Natural killer cell (primary cell): ENCODE results near the gene TCHHL1. TPM values are rescaled to one million over a fixed set of nuclear protein-coding genes. Genes with fewer than 3 reads are reported as not detected.

ENCODE experiments used
- ATAC-seq, 3 donors: fragments of 150-1000 bp in 2 of 3; fragments of 200-7000 bp in 1 of 3; cut with Tn5 transposase; 1 replicate in 1 of 3; 2 replicates in 2 of 3; pipeline ENCODE4 v1.10.0; 2021; ENCODE audit warnings: mild to moderate bottlenecking in 2 of 3, moderate library complexity in 2 of 3
- DNase-seq, 2 donors: peaks; one replicate each; pipeline versions ENCODE4 v3.0.0 to v3.0.0-alpha.2; 2013 to 2021; ENCODE audit warnings: mixed read lengths in 1 of 2
- H3K27ac ChIP-seq: one replicate; pipeline ENCODE4 v1.5.1; 2013; ENCODE audit warnings: mild to moderate bottlenecking, low read length
- H3K27me3 ChIP-seq: one replicate; pipeline ENCODE4 v1.6.1; 2013; ENCODE audit warnings: low read length; ENCODE audit not compliant: control insufficient read depth, insufficient read depth
- H3K36me3 ChIP-seq: one replicate; pipeline ENCODE4 v1.6.1; 2013; ENCODE audit warnings: low read length; ENCODE audit not compliant: control insufficient read depth, insufficient read depth
- H3K4me1 ChIP-seq: one replicate; pipeline ENCODE4 v1.6.1; 2013; ENCODE audit warnings: low read length; ENCODE audit not compliant: control insufficient read depth, insufficient read depth
- H3K4me3 ChIP-seq: one replicate; pipeline ENCODE4 v1.5.1; 2013; ENCODE audit warnings: low read length
- H3K9me3 ChIP-seq: one replicate; pipeline ENCODE4 v1.6.1; 2013; ENCODE audit warnings: low read length; ENCODE audit not compliant: control insufficient read depth, insufficient read depth
- H3K27ac Mint-ChIP-seq, 2 donors: one replicate each; pipeline ENCODE4 v1.8.0; 2022; ENCODE audit warnings: mild to moderate bottlenecking in 2 of 2, mixed read lengths in 2 of 2, moderate library complexity in 1 of 2
- H3K27me3 Mint-ChIP-seq, 2 donors: one replicate each; pipeline ENCODE4 v1.8.0; 2022; ENCODE audit warnings: low read depth in 2 of 2, mixed read lengths in 2 of 2
- H3K36me3 Mint-ChIP-seq: one replicate; pipeline ENCODE4 v1.8.0; 2022; ENCODE audit warnings: mixed read lengths
- H3K4me1 Mint-ChIP-seq, 2 donors: one replicate each; pipeline ENCODE4 v1.8.0; 2022; ENCODE audit warnings: mixed read lengths in 2 of 2
- H3K4me3 Mint-ChIP-seq: one replicate; pipeline ENCODE4 v1.8.0; 2022; ENCODE audit warnings: mild to moderate bottlenecking, moderate library complexity, mixed read lengths
- H3K9me3 Mint-ChIP-seq, 2 donors: one replicate each; pipeline ENCODE4 v1.8.0; 2022; ENCODE audit warnings: mixed read lengths in 2 of 2
- WGBS: methylation state at CpG from one replicate; pipeline ENCODE4 v1.1.7; 2013; ENCODE audit warnings: missing lambda C conversion rate; ENCODE audit not compliant: insufficient coverage; 5-methylcytosine and 5-hydroxymethylcytosine counted together
- intact Hi-C: fragments of 100-400 bp; cut with micrococcal nuclease; formaldehyde crosslinking; loops from one replicate; pipeline ENCODE4 v1.14.2; 2022
- total RNA-seq, 4 donors: library from RNA; stranded (reverse); fragments of 120-200 nt in 1 of 4; gene quantifications; one replicate each; pipeline versions ENCODE4 v1.2.3 to v1.2.4, GENCODE V29; 2013 to 2022
- TF ChIP-seq, protein P1 (sequence below): fragments of 200-600 bp; IDR thresholded peaks from one replicate; pipeline ENCODE4 v1.8.0; 2022; ENCODE audit warnings: antibody characterized with exemption

TCHHL1 gene
- total RNA-seq, 3 donors from 2014 or later (not counting 1 experiment from before 2014, with no cell fraction given): not detected

DNA sequence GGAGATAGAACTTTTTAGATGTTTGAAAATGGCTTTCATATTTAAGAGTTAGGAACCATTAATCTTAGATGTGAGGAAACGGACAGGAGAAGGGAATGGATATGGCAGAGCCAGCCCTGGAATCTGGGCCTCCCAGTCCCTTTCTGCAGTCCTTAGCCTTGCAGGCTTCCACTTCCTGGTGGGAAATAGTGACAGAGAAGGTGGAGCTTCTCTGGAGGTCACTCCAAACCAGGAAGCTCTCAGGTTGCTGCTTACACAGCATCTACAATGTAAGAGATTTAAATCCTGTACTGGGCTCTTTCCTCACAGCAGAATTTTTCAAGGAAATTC lies 54.6 kb downstream of the TCHHL1 start:
- TF ChIP-seq, protein P1, sequence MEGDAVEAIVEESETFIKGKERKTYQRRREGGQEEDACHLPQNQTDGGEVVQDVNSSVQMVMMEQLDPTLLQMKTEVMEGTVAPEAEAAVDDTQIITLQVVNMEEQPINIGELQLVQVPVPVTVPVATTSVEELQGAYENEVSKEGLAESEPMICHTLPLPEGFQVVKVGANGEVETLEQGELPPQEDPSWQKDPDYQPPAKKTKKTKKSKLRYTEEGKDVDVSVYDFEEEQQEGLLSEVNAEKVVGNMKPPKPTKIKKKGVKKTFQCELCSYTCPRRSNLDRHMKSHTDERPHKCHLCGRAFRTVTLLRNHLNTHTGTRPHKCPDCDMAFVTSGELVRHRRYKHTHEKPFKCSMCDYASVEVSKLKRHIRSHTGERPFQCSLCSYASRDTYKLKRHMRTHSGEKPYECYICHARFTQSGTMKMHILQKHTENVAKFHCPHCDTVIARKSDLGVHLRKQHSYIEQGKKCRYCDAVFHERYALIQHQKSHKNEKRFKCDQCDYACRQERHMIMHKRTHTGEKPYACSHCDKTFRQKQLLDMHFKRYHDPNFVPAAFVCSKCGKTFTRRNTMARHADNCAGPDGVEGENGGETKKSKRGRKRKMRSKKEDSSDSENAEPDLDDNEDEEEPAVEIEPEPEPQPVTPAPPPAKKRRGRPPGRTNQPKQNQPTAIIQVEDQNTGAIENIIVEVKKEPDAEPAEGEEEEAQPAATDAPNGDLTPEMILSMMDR: no peak
- peak overlapping the region; percentile 96 for H3K4me3 Mint-ChIP-seq
- intact Hi-C loops: no loop called here
- H3K27ac ChIP-seq: peak overlapping the region; percentile 84
- peaks cover 31% of the 10 kb centered on the region for H3K36me3 ChIP-seq
- peaks cover 33% of the 10 kb centered on the region for H3K4me1 ChIP-seq
- peaks cover 7% of the 10 kb centered on the region for H3K36me3 Mint-ChIP-seq
- 85% methylated on average over 1 of the region's 1 CpG for WGBS
- H3K27ac Mint-ChIP-seq: peak overlapping the region; percentile 79 to 92
- peak overlapping the region; percentile 91 for H3K4me3 ChIP-seq
- H3K27me3 ChIP-seq: no peaks in the 10 kb centered on the region
- peaks cover 25 to 27% of the 10 kb centered on the region in 2 donors for H3K4me1 Mint-ChIP-seq
- ATAC-seq (no peak), DNase-seq (no peak)
- no peaks in the 10 kb centered on the region for H3K27me3 Mint-ChIP-seq
- H3K9me3 ChIP-seq: no peaks in the 10 kb centered on the region
- no peaks in the 10 kb centered on the region for H3K9me3 Mint-ChIP-seq

Other genes starting within 250 kb of the TCHHL1 start
- under 1 TPM in 2 of 3 donors, not detected in 1; 0.20 to 0.24 TPM for gene C2CD4D, start 249.2 kb downstream of the TCHHL1 start, total RNA-seq
- gene THEM5, start 235.4 kb downstream of the TCHHL1 start, total RNA-seq: under 1 TPM in 1 of 3 donors, not detected in 2; 0.52 TPM
- 10 to 100 TPM; 11.9 to 16.2 (median 15.5) TPM for gene THEM4, start 179.6 kb downstream of the TCHHL1 start, total RNA-seq
- gene S100A10, start 95.2 kb downstream of the TCHHL1 start, total RNA-seq: 100 to 1,000 TPM; 142 to 200 (median 183) TPM
- gene S100A11, start 52.1 kb downstream of the TCHHL1 start, total RNA-seq: 100 to 1,000 TPM in 1 of 3 donors, 10 to 100 TPM in 2; 70.5 to 114 (median 88.9) TPM
- not detected for gene TCHH, start 26.4 kb upstream of the TCHHL1 start, total RNA-seq
- gene RPTN, start 70.2 kb upstream of the TCHHL1 start, total RNA-seq: not detected
- gene HRNR, start 135.1 kb upstream of the TCHHL1 start, total RNA-seq: not detected
- gene FLG, start 236.2 kb upstream of the TCHHL1 start, total RNA-seq: not detected